B cell (primary cell): ENCODE data around the gene FAM20C.

Experiments
- EZH2 ChIP-seq: IDR thresholded peaks from 2 replicates; pipeline ENCODE4 v1.6.1; 2012; ENCODE audit warnings: borderline replicate concordance, low read depth, mild to moderate bottlenecking, moderate library complexity, low read length; ENCODE audit not compliant: insufficient read depth, poor library complexity, severe bottlenecking
- TF ChIP-seq, protein P1 (sequence below): fragments of 200-600 bp; IDR thresholded peaks from one replicate; pipeline ENCODE4 v1.8.0; 2022; ENCODE audit warnings: antibody characterized with exemption, mild to moderate bottlenecking

DNA sequence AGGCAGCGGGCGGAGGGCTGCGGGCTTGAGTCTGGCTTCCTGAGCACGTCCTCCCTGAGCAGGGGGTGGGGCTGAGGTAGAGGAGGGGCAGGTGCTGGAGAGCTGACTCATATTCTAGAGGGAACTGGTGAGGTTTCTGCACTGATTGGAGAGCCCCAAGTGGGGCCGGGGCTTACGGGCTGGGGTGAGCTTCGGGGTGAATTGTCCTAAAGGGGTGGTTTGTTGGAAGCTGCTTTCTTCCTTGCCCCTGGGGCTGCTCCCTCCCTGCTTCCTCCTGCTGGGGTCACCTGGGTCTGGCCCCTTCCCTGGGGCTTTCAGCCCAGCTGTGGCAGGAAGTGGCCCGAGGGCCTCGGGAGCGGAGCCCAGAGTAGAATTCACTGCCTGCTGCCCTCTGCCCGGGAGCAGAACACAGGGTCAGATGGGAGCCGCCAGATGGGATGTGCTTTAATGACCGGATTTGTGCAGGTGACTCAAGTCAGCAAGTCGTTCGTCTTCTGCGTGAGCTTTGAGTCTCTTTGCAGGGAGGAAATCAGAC lies 48.6 kb downstream of the FAM20C start:
- TF ChIP-seq, protein P1, sequence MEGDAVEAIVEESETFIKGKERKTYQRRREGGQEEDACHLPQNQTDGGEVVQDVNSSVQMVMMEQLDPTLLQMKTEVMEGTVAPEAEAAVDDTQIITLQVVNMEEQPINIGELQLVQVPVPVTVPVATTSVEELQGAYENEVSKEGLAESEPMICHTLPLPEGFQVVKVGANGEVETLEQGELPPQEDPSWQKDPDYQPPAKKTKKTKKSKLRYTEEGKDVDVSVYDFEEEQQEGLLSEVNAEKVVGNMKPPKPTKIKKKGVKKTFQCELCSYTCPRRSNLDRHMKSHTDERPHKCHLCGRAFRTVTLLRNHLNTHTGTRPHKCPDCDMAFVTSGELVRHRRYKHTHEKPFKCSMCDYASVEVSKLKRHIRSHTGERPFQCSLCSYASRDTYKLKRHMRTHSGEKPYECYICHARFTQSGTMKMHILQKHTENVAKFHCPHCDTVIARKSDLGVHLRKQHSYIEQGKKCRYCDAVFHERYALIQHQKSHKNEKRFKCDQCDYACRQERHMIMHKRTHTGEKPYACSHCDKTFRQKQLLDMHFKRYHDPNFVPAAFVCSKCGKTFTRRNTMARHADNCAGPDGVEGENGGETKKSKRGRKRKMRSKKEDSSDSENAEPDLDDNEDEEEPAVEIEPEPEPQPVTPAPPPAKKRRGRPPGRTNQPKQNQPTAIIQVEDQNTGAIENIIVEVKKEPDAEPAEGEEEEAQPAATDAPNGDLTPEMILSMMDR = no peak
- no peak for TF ChIP-seq EZH2
